Activated naive CD8-positive, alpha-beta T cell (primary cell): ENCODE measurements around the gene CAMK1G.

Experiments used
- H3K27ac Mint-ChIP-seq: one replicate; pipeline ENCODE4 v1.8.0; 2021; ENCODE audit warnings: mixed read lengths
- H3K27me3 Mint-ChIP-seq: one replicate; pipeline ENCODE4 v1.8.0; 2021; ENCODE audit warnings: mixed read lengths
- H3K36me3 Mint-ChIP-seq: one replicate; pipeline ENCODE4 v1.8.0; 2021; ENCODE audit warnings: mixed read lengths
- H3K4me1 Mint-ChIP-seq: one replicate; pipeline ENCODE4 v1.8.0; 2021; ENCODE audit warnings: low read depth, mixed read lengths
- H3K4me3 Mint-ChIP-seq: one replicate; pipeline ENCODE4 v1.8.0; 2021; ENCODE audit warnings: mild to moderate bottlenecking, mixed read lengths
- H3K9me3 Mint-ChIP-seq: one replicate; pipeline ENCODE4 v1.8.0; 2021; ENCODE audit warnings: low read depth, mixed read lengths

CAMK1G gene

GRCh38 chr1:209662879-209663327 is 79.4 kb downstream of the CAMK1G start:
- H3K4me3 Mint-ChIP-seq: no peak overlapping the region
- peaks cover 9% of the 10 kb centered on the region for H3K4me1 Mint-ChIP-seq
- H3K36me3 Mint-ChIP-seq: peaks cover 7% of the 10 kb centered on the region
- no peaks in the 10 kb centered on the region for H3K9me3 Mint-ChIP-seq
- H3K27ac Mint-ChIP-seq: no peak overlapping the region
- H3K27me3 Mint-ChIP-seq: no peaks in the 10 kb centered on the region
